T-helper 2 cell (primary cell): ENCODE measurements around the gene MX2.
"Not testable (repeated sequence)": the region's sequence is repeated elsewhere in the genome, so short reads cannot be mapped to it uniquely, and the experiment has no call there.

Experiments used
- DNase-seq, 5 experiments: peaks; one replicate each; pipeline versions ENCODE4 v3.0.0 to v3.0.0-alpha.2; 2012 to 2022

Gene MX2

GRCh38 chr21:41387042-41387819 is 25.4 kb downstream of the MX2 start:
- no peak for DNase-seq

- DNase-seq: no peak
These were observed 26.0 kb downstream of the MX2 start for GRCh38 chr21:41387824-41388223.

DNA sequence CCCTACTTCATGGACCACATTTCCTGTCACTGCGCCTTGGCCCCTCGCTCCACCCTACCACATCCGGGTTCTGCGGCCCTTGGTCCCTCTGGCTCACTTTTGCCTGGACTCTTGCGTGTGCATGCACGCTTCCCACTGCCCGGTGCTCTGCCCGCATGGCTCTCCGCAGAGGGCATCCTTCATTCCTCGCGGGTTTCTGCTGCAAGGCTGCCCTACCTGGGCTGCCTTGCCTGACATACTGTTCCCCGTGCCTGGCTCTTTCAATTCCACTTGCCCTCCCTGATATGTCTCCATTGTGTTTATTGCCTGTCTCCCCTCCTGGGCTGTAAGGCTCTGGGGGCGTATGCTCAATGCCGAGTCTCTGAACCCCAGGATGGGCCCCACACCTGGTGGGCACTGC is 26.4 kb downstream of the MX2 start:
- DNase-seq: no peak

- no peak for DNase-seq
These were observed 28.3 kb downstream of the MX2 start for GRCh38 chr21:41390043-41390639.

- no peak for DNase-seq
These were observed 32.1 kb downstream of the MX2 start for GRCh38 chr21:41393876-41394465.

DNA sequence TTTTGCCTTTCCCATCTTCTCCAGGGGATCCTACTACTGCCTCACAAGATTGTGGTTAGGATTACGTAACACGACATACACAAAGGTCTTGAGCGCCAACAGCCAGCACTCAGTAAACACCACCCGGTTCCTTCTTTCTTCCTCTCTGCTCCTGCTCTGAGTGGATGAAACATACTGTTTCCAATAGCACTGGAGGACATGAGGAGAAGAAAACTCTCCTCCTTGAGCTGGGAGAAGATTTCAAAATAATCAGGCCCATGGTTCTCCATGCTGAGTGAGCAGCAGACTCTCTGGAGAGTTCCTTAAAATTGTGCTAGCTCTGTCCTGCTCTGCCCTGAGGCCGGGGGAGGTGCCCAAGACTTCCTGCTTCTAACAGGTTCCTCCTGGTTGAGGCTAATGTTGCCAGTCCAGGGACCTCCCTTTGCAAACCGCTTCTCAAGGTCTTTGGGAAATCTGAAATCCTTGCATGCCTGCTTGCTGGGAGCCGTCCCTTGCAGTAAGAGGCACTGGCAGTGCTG is 34.8 kb downstream of the MX2 start:
- DNase-seq: no peak

GRCh38 chr21:41397471-41397891 is 35.7 kb downstream of the MX2 start:
- no peak for DNase-seq

DNA sequence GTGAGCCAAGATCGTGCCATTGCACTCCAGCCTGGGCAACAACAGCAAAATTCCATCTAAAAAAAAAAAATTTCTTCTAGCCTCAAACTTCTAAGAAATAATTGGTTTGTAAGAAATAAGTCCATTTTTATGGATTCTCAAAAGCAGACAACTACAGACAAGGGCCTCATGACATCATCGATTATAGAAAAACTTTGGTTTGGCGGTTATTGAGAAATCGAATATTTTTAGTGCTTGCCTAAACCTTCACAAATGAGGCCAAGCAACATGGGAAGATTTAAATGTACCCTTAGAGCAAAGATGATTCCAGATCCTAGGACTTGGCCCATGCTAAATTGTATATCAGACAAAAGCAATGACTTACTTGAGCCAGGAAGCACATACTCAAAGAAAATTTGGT is 36.4 kb downstream of the MX2 start:
- DNase-seq: no peak

GRCh38 chr21:41398831-41399230 is 37.0 kb downstream of the MX2 start:
- DNase-seq: no peak

DNA sequence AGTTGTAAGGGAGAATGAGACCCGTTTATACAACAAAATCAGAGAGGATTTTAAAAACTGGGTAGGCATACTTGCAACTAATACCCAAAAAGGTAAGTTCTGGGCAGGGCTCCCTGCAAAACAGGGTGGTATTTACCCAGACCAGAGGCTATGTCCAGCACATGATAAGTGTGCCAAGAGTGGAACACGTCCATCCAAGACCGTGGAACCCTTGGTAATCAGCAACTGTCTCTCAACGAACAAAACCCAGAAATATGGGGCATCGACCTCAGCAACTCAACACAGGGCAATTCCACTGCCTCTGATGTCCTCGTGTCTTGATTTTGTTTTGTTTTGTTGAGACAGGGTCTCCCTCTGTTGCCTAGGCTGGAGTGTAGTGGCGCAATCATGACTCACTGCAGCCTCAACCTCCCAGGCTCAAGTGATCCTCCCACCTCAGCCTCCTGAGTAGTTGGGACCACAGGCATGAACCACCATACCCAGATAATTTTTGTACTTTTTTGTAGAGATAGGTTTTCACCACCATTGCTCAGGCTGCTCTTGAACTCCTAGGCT is 37.5 kb downstream of the MX2 start:
- no peak for DNase-seq

DNA sequence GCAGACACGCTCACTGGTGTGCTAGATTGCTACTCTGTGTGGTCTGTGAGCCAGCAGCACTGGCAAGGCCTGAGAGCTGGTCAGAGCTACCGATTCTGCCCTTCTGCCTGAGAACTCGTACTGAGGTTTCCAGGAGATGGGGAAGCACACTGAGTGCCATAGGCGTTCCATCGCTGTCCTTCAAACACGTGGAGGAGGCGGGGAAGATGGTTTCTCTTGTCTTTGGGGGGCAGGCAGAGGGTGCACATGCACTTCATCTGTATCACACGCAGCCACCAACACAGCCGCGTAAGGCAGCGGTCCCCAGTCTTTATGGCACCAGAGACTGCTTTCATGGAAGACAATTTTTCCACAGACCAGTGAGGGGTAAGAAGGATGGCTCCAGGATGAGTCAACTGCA is 40.4 kb downstream of the MX2 start:
- no peak for DNase-seq

- DNase-seq: no peak
These were observed 41.0 kb downstream of the MX2 start for GRCh38 chr21:41402796-41403195.

- DNase-seq: no peak
These were observed 41.5 kb downstream of the MX2 start for GRCh38 chr21:41403331-41403730.

- no peak for DNase-seq
These were observed 42.1 kb downstream of the MX2 start for GRCh38 chr21:41403966-41404365.

GRCh38 chr21:41405321-41405720 is 43.5 kb downstream of the MX2 start:
- no peak for DNase-seq

DNA sequence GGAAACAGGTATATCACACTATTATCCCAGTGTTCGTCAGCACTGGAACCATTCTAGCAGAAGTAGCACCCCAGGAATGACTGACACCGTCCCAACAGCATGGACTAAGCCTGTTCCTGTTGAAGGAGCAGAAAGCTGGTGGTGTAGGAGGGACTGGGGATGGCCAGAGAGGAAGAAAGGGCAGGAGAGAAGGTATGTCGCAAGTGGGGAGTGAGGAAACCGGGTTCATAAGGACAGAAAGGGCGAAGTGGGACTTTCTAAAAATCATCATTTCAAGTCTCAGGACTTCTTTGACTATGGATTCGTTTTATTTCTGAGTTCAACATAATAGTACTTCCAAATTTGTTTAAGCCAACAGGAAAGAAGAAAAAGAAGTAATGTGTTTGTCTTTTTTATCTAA is 44.5 kb downstream of the MX2 start:
- DNase-seq: no peak

GRCh38 chr21:41407541-41408460 is 46.0 kb downstream of the MX2 start:
- no peak for DNase-seq

DNA sequence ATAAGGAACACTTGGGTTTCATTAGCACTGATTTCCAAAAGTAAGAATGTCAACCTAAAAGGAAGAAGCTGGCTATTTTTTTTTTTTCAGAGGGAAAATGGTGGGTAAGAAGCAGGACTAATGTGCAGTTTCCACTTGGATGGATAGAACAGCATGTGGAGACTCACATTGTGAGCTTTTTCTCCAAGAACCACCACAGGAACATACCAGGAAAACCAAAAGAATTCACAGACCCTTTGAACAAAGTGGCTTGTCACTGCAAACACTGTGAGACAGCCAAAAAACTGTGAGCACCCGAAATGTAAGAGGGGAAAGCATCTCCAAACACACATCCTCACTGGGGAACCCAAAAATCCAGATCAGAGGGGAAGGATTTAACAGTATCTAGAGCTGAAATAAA is 48.5 kb downstream of the MX2 start:
- DNase-seq: no peak

GRCh38 chr21:41410767-41411448 is 49.1 kb downstream of the MX2 start:
- no peak for DNase-seq

DNA sequence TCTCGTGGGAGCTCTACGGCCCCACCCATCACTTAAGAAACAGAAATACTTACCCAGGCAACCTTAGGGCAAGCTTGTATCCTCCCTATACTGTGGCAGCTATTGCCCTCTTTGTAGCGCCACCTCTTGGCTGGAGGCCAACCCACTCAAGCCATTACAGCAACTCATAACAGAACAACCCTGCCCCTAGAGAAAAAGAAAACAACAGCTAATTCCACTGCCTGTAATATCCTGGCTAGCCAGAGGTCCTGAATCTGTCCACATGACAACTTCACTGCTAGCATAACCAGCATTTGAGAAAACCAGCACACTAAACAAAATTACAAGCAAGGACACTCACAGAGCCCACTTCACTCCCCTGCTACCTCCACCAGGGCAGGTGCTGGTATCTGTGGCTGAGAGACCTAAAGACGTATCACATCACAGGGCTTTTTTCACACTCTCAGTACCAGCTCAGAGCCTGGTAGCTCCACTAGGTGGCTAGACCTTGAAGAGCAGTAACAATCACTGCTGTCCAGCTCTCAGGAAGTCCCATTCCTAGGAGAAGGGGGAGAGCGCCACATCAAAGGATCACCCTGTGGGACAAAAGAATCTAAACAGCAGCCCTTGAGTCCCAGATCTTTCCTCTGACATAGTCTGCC is 49.7 kb downstream of the MX2 start:
- peak in 1 of 5 experiments; percentile 33 for DNase-seq

DNA sequence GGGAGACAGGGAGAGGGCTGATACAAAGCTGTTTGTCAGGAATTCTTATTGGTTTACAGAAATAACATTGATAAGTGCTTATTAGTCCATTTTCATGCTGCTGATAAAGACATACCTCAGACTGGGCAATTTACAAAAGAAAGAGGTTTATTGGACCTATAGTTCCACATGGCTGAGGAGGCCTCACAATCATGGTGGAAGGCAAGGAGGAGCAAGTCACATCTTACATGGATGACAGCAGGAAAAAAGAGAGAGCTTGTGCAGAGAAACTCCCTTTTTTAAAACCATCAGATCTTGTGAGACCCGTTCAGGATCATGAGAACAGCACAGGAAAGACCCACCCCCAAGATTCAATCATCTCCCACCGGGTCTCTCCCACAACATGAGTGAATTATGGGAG is 55.7 kb downstream of the MX2 start:
- DNase-seq: not testable (repeated sequence)
